Ecto neural progenitor cell (in vitro differentiated cells): ENCODE measurements around the gene ADD2.

Experiments used
- DNase-seq: peaks from one replicate; pipeline ENCODE4 v3.0.0-alpha.2; 2018; ENCODE audit warnings: low spot score

ADD2 gene

DNA sequence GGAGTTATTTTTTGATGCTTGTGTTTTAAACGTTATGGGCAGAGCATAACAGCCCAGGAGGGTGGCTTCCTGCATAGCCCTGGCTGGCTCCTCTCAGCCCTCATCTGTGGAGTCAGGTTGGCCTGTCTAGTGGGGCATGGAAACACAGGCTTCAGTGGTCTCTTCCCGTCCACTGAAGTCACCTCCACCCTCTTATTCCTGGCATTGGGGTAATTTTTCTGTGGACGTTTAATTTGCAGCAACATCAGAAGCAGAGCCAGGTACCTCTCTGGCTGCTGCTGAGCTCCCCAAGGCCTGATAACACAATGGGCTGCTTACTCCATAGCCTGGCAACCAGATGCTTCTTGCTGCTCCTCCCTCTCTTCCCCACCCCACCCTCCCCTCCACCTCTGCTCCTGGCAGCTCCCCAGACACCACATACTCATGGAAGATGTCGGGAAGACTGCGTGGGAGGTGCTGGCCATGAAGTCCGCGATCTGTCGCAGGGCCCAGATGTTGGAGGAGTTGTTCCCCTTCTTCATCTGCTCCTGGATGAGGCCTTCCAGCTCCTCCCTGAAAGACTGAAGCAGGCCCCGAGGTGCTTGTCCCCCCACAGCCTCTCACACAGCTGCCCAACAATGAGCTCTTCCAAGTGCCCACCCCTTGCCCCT is 64.0 kb downstream of the ADD2 start:
- peak; percentile 41 for DNase-seq

DNA sequence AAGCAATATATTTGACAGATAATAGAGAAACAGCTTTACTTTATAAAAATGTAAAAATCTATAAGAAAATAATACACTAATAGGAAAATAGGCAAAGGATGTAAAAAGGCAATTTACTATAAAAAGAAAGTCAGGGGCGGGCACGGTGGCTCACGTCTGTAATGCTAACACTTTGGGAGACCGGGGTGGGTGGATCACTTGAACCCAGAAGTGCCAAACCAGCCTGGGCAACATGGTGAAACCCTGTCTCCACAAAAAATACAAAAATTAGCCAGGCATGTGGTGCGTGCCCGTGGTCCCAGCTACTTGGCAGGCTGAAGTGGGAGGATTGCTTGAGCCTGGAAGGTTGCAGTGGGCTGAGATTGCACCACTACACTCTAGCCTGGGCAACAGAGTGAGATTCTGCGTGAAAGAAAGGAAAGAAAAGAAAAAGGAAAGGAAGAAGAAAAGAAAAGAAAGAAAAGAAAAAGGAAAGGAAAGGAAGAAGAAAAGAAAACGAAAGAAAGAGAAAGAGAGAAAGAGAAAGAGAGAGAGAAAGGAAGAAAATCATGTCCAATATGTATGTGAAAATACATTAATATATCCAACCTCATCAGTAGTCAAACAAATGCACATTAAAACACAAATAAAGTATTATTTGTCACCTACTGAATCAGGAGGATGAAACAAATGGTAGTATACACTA is 65.1 kb downstream of the ADD2 start:
- peak; percentile 30 for DNase-seq

DNA sequence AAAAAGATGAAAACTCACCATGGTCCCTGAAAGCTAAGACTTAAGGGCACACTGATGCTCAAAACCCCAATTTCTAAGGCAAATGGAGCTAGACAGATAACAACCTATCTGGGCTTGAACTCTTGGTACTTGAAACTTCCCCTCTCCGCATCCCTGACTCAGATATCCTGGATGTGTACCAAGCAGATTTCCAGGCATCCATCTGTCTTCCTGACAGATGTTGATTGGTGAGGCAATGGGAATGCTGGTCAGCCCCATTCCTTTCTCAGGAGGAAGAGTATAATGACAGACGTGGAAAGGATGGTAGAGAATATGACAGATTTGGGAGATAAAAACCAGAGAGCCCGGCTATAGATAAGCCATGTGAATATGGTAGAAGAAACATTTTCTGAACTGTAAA is 69.2 kb downstream of the ADD2 start:
- DNase-seq = peak; percentile 22

GRCh38 chr2:70697603-70698383 is 70.2 kb downstream of the ADD2 start:
- peak; percentile 19 for DNase-seq

GRCh38 chr2:70696142-70696541 is 71.9 kb downstream of the ADD2 start:
- peak; percentile 23 for DNase-seq

GRCh38 chr2:70692256-70692655 is 75.7 kb downstream of the ADD2 start:
- DNase-seq = peak; percentile 3

GRCh38 chr2:70691497-70692140 is 76.4 kb downstream of the ADD2 start:
- DNase-seq = no peak

DNA sequence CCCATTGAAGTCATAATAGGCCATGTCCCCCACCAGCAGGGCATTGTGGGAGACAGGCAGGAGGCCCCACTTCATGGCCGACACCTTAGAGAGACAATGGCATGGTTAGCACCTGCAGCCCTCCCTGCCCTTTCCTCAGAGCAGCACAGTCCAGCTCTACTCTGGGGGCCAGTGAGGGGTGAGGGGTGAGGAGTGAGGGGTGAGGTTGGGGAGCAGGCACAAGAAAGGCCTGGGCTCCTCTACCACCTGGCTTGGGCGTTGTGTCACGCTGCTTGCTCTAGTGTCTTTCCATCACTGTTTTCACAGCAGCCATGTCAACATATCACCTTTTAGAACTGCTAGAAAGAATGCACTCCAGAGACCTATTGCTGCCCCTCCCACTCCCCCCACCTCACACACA is 77.2 kb downstream of the ADD2 start:
- DNase-seq = no peak

GRCh38 chr2:70688427-70688826 is 79.6 kb downstream of the ADD2 start:
- DNase-seq = no peak

GRCh38 chr2:70687461-70687795 is 80.6 kb downstream of the ADD2 start:
- no peak for DNase-seq

- peak; percentile 74 for DNase-seq
Measured at GRCh38 chr2:70686577-70687460, 81.2 kb downstream of the ADD2 start.

DNA sequence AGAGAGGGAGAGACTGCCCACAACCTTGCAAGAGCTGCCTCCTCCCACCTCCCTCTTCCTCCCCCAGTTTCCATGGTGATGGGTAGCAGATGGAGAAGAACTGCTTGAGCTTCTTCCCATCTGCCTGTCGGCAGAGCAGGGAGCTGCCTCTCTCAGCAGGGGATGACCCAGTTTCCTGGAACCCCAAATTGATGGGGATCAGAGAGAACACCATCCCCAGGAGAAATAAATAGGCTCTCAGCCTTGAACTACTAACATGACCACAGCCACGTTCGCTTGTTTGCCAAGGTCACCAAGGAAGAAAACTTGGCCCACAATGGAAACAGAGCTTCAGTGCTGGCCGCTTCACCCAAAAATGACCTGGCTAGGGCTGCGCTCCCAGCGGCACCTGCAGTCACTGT is 82.2 kb downstream of the ADD2 start:
- no peak for DNase-seq

GRCh38 chr2:70684846-70685622 is 83.0 kb downstream of the ADD2 start:
- DNase-seq = no peak

DNA sequence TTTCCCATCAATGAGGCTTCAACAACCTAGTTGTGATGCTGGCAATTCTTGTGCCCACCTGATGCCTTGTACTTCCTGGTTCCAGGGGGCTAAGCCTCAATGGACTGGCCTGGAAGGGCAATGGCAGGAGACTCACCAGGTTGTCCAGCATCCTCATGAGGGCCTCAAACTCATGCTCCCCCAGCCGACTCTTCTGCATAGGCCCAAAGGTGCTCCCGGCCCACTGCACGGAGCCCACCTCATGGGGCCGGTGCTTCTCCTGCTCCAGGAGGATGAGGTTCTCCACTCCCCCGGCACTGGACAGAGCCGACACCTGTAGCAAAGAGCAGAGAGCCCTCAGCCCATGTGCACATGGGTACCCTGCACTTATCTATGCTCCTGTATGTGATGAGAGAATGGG is 84.5 kb downstream of the ADD2 start:
- DNase-seq = no peak

- no peak for DNase-seq
Measured at GRCh38 chr2:70680735-70681134, 87.3 kb downstream of the ADD2 start.

DNA sequence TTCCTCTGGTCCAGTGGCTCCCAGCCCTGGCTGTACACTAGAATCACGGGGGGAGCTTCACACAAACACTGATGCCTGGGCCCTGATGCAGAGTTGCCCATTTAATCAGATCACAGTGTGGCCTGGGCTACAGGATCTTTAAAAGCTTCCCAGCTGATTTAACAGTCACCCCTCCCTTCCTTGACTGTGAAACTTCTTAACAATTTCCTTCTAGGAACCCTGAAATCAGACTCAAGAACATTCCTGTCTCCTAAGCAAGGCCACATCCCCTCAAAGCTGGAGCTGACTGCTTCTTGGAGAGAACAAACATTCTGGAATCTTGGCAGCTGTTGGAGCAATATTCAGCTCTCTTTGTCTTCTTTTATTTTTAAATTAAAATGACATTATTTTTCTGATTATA is 88.7 kb downstream of the ADD2 start:
- no peak for DNase-seq

- DNase-seq = no peak
Measured at GRCh38 chr2:70678576-70679143, 89.3 kb downstream of the ADD2 start.

DNA sequence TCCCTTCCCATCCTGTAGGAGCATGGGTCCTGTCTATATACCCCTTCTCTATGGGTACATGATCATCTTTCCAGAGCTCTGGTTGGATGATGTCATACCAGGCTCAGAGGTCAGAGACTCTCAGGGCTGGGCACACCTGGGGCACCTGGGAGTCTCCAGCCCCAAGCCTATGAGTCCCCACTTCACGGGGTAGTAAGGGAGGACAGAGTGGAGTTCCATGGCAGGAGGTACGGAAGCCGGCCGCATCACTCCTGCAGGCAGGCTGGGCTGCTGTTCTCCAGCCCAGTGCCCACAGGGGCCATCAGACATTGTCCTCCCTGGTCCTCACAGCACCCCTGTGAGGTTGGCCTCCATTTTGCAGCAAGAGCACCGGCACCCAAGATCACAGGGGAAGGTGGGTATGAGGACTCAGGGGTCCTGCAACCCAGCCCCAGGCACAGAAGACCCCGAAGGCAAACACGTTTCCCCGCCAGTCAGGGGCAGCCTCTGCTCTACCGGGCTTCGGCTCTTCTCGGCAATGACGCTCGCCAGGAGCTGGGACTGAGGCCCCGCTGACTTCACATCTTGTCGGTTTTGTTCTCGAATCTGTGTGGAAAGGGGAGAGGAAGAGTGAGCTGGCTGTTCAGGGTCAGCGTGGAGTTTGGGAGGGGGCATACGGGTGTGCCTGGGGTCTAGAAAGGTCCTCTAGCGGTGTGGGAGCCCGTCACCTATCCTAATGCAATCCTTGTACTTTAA is 91.5 kb downstream of the ADD2 start:
- no peak for DNase-seq

DNA sequence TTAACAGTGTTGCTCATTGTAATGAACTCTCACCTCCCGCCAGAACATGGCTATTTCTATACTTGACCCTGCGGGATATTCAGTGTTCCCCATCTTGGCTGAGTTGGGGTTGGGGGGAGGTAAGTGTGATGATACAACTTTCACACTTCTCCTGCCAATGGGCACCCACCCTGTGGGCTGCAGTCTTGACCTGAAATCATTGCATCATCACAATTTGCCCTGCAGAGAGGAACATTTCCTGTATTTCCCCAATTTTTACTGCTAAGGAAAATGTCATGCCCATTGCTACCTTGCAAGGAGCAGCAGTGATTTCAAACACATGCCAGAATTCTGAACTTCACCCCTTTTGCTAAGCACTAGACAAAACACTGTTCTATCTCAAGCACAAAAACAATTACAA is 92.1 kb downstream of the ADD2 start:
- DNase-seq = no peak
